SK-N-SH (cell line): ENCODE measurements around the gene SMYD2.

ENCODE experiments used
- CHD2 ChIP-seq: fragments of 150-350 bp; IDR thresholded peaks from 2 replicates; pipeline ENCODE4 v1.6.1; 2018; ENCODE audit warnings: low read length; ENCODE audit not compliant: partially characterized antibody
- CTCF ChIP-seq: fragments of 200-600 bp; sonication (generic); IDR thresholded peaks from 2 replicates; pipeline ENCODE4 v1.6.1; 2017; ENCODE audit warnings: antibody characterized with exemption, mild to moderate bottlenecking, moderate library complexity
- EZH2phosphoT487 ChIP-seq: fragments of 200-600 bp; sonication (generic); IDR thresholded peaks from 2 replicates; pipeline ENCODE4 v1.6.1; 2017; ENCODE audit warnings: low read depth, mixed run types, mild to moderate bottlenecking, antibody characterized with exemption, moderate library complexity, borderline replicate concordance
- GABPA ChIP-seq: IDR thresholded peaks from 2 replicates; pipeline ENCODE4 v1.4.0; 2012; ENCODE audit warnings: low read depth, mild to moderate bottlenecking
- MAX ChIP-seq: IDR thresholded peaks from 2 replicates; pipeline ENCODE4 v1.4.0; 2012; ENCODE audit warnings: low read depth
- NFIC ChIP-seq: IDR thresholded peaks from 2 replicates; pipeline ENCODE4 v1.4.0; 2012; ENCODE audit warnings: borderline replicate concordance
- ZBTB33 ChIP-seq: IDR thresholded peaks from 2 replicates; pipeline ENCODE4 v1.4.0; 2012; ENCODE audit warnings: low read depth, borderline replicate concordance

- no peak for TF ChIP-seq ZBTB33
- no peak for TF ChIP-seq EZH2phosphoT487
- no peak for TF ChIP-seq MAX
- no peak for TF ChIP-seq CTCF
- no peak for TF ChIP-seq CHD2
- TF ChIP-seq NFIC, result no peak
- no peak for TF ChIP-seq GABPA
Observed at GRCh38 chr1:214305164-214305751, 24.3 kb downstream of the SMYD2 start.
